GM12865 (cell line): ENCODE measurements around the gene CBR1.
"Not testable (repeated sequence)": the region's sequence is repeated elsewhere in the genome, so short reads cannot be mapped to it uniquely, and the experiment has no call there.

Experiments
- DNase-seq: peaks from one replicate; pipeline ENCODE4 v3.0.0; 2010; ENCODE audit warnings: low read depth
- H3K4me3 ChIP-seq: 2 replicates; pipeline ENCODE4 v1.5.1; 2011; ENCODE audit warnings: mild to moderate bottlenecking, low read depth, low read length, control low read depth
- CTCF ChIP-seq: IDR thresholded peaks from 2 replicates; pipeline ENCODE4 v1.5.1; 2011; ENCODE audit warnings: low read length, control low read depth, low read depth, inconsistent platforms; ENCODE audit not compliant: insufficient read depth; ENCODE audit errors: missing control alignments

Gene CBR1

GRCh38 chr21:36072453-36073162 is 2.8 kb downstream of the CBR1 start:
- no peak overlapping the region for H3K4me3 ChIP-seq
- no peak for TF ChIP-seq CTCF
- no peak for DNase-seq

DNA sequence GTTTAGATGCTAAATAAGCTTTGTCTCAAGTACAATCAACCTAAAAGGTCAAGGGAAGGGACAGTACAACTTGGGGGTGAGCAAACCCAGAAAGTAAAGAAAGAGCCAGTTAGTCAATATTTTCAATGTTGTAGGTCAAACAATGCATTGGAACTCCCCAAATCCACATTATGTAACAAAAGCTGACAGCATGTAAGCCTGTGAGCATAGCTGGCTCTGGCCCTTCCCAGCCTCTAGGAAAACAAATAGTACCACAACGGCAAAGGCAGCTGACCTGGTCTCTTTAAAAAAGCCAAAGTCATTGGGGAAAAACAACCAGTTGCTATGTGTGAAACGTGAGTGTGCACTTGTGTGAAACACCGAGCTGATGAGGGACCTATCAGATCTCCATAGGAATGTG is 3.4 kb downstream of the CBR1 start:
- H3K4me3 ChIP-seq = no peak overlapping the region
- TF ChIP-seq CTCF = no peak
- DNase-seq = no peak

DNA sequence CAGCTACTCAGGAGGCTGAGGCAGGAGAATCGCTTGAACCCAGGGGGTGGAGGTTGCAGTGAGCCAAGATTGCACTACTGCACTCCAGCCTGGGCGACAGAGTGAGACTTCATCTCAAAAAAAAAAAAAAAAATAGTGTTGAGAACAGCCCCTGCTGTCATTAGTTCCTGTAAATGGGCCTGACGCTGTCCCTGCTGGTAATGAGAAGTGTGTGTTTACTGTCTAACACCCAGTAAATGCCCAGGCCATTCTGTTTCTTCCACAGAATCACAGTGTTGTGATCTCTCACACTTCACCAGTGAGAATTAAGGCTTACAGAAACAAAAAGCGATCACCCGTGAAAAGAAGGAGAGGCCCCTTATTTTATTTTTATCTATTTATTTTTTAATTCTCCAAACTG is 4.1 kb downstream of the CBR1 start:
- DNase-seq, H3K4me3 ChIP-seq: not testable (repeated sequence)

- no peak overlapping the region for H3K4me3 ChIP-seq
- DNase-seq = no peak
- TF ChIP-seq CTCF = no peak
Measured at GRCh38 chr21:36075171-36075570, 5.3 kb downstream of the CBR1 start.

- no peak for TF ChIP-seq CTCF
- H3K4me3 ChIP-seq = no peak overlapping the region
- DNase-seq = no peak
Measured at GRCh38 chr21:36075953-36076352, 6.1 kb downstream of the CBR1 start.

DNA sequence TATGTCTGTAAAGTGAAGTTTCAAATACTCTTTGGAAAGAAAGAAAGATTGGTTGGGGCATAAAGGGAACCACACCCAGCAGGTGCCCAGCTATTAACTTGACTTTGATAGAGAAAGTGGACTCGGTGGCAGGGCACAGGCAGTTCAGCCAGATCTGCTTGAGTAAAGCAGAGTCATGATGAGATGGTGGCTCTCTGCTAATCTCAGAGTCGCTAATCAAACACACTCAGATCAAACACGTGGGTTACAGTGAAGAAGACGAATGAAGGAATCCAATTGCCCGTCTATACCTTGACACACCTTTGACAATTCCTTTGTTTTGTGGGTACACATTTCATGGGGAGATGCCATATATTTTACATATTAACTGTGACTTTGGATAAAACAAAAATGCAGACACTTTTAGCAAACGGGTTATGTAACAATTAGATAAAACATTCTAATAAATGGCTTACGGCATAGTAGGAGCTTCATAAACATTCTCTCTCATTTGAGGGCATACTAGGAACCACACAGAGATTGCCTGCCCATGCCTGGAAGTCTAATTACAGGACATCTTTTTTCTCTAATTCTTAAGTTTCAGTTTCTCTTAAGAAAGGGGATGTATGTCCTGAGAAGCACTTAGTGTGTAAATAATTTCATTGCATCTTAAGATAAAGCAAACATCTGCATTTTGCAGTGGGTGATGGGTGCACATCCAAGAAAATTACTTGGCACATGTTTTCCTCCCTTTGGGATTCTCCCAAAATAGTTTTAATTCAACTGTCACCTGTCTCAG is 7.2 kb downstream of the CBR1 start:
- TF ChIP-seq CTCF = no peak
- peak; percentile 13 for DNase-seq
- H3K4me3 ChIP-seq = no peak overlapping the region

- no peak for TF ChIP-seq CTCF
- DNase-seq = no peak
- no peak overlapping the region for H3K4me3 ChIP-seq
Measured at GRCh38 chr21:36077758-36078157, 7.9 kb downstream of the CBR1 start.
